Adrenal gland (tissue), 5 donors: ENCODE results near the gene HEATR5B.
"Not testable (repeated sequence)": the region's sequence is repeated elsewhere in the genome, so short reads cannot be mapped to it uniquely, and the experiment has no call there.

ENCODE experiments used
- CTCF ChIP-seq, 6 experiments: fragments of 450-650 bp in 4 of 6; fragments of 200-600 bp in 2 of 6; sonication (generic) in 1 of 6; IDR thresholded peaks; 1 replicate in 5 of 6; 2 replicates in 1 of 6; pipeline versions ENCODE4 v1.5.1 to v1.8.0; 2016 to 2021; ENCODE audit warnings: antibody characterized with exemption in 6 of 6, mild to moderate bottlenecking in 2 of 6, moderate library complexity in 1 of 6
- POLR2A ChIP-seq, 2 donors: fragments of 450-650 bp; IDR thresholded peaks; one replicate each; pipeline ENCODE4 v1.6.1; 2017; ENCODE audit warnings: antibody characterized with exemption in 2 of 2, mild to moderate bottlenecking in 2 of 2, moderate library complexity in 1 of 2
- donor health status: DM: no; HTN: no; CAD: no.

GRCh38 chr2:36931688-36932087 lies 152.5 kb downstream of the HEATR5B start:
- TF ChIP-seq CTCF, POLR2A (IDR thresholded peaks at IDR 0.05): not testable (repeated sequence)
